ENCODE results near the gene SIGLEC8. TPM values are rescaled to one million over a fixed set of nuclear protein-coding genes. Genes with fewer than 3 reads are reported as not detected.
"Not testable (repeated sequence)": the region's sequence is repeated elsewhere in the genome, so short reads cannot be mapped to it uniquely, and the experiment has no call there.

Gene SIGLEC8
- total RNA-seq, 2 experiments from 2014 or later: not detected

- TF ChIP-seq EZH2phosphoT487 (IDR thresholded peaks at IDR 0.05; ENCODE audit: borderline replicate concordance, low read depth, low read length): no peak
- no peak for TF ChIP-seq CTCF (conservative IDR thresholded peaks at IDR 0.05; ENCODE audit: low read length)
- POLR2A ChIA-PET: interaction anchor here (1.0 kb wide), 1 partner anchor 189 kb away, joined by 3 read pairs; no protein-coding TSS in a partner anchor
- H3K36me3 ChIP-seq (ENCODE audit: insufficient read depth, low read length): no peaks in the 10 kb centered on the region
- no peak overlapping the region for H3K27ac ChIP-seq (ENCODE audit: low read depth, low read length, poor library complexity, severe bottlenecking)
- intact Hi-C loops (cut with micrococcal nuclease; ENCODE audit: unreplicated experiment): no loop called here
- H2AFZ ChIP-seq (ENCODE audit: low read length): no peak overlapping the region
- no peaks in the 10 kb centered on the region for H3K79me2 ChIP-seq (ENCODE audit: insufficient read depth, low read depth, low read length)
- H3K9me2 ChIP-seq (ENCODE audit: insufficient read depth, low read length): no peaks in the 10 kb centered on the region
- H3K4me1 ChIP-seq (ENCODE audit: insufficient read depth, low read length, poor library complexity, severe bottlenecking): no peaks in the 10 kb centered on the region
- no peaks in the 10 kb centered on the region for H4K20me1 ChIP-seq (ENCODE audit: insufficient read depth, low read length)
- CTCF ChIA-PET (ENCODE audit: unreplicated experiment): no interaction called here
- no peak overlapping the region for H3K4me3 ChIP-seq (ENCODE audit: low read depth, low read length, poor library complexity, severe bottlenecking)
- no peak for DNase-seq (ENCODE audit: low spot score)
- H3K4me2 ChIP-seq (ENCODE audit: low read length): no peak overlapping the region
- no TSS peak for BruUV-seq (replicated peaks)
- H3K9me3 ChIP-seq (ENCODE audit: low read length): no peaks in the 10 kb centered on the region
Observed at GRCh38 chr19:51468545-51468920, 10.3 kb upstream of the SIGLEC8 start.

GRCh38 chr19:51467864-51468544 lies 9.8 kb upstream of the SIGLEC8 start:
- no peaks in the 10 kb centered on the region for H4K20me1 ChIP-seq (ENCODE audit: insufficient read depth, low read length)
- H3K79me2 ChIP-seq (ENCODE audit: insufficient read depth, low read depth, low read length): no peaks in the 10 kb centered on the region
- H2AFZ ChIP-seq (ENCODE audit: low read length): no peak overlapping the region
- BruUV-seq (replicated peaks): no TSS peak
- no peak overlapping the region for H3K27ac ChIP-seq (ENCODE audit: low read depth, low read length, poor library complexity, severe bottlenecking)
- no peak for DNase-seq (ENCODE audit: low spot score)
- TF ChIP-seq CTCF (conservative IDR thresholded peaks at IDR 0.05; ENCODE audit: low read length): no peak
- no peak for TF ChIP-seq EZH2phosphoT487 (IDR thresholded peaks at IDR 0.05; ENCODE audit: borderline replicate concordance, low read depth, low read length)
- no peaks in the 10 kb centered on the region for H3K4me1 ChIP-seq (ENCODE audit: insufficient read depth, low read length, poor library complexity, severe bottlenecking)
- H3K9me3 ChIP-seq (ENCODE audit: low read length): no peaks in the 10 kb centered on the region
- intact Hi-C loops (cut with micrococcal nuclease; ENCODE audit: unreplicated experiment): no loop called here
- H3K4me3 ChIP-seq (ENCODE audit: low read depth, low read length, poor library complexity, severe bottlenecking): no peak overlapping the region
- H3K9me2 ChIP-seq (ENCODE audit: insufficient read depth, low read length): no peaks in the 10 kb centered on the region
- ChIA-PET POLR2A (interaction anchor here (1.0 kb wide), 1 partner anchor 189 kb away, joined by 3 read pairs; no protein-coding TSS in a partner anchor), CTCF (ENCODE audit: unreplicated experiment) (no interaction called here)
- H3K36me3 ChIP-seq (ENCODE audit: insufficient read depth, low read length): no peaks in the 10 kb centered on the region
- no peak overlapping the region for H3K4me2 ChIP-seq (ENCODE audit: low read length)

- ChIA-PET CTCF (ENCODE audit: unreplicated experiment) (no interaction called here), POLR2A (interaction anchor here (0.6 kb wide), 2 partner anchors 42 to 262 kb away, joined by 3 to 5 read pairs; no protein-coding TSS in a partner anchor)
- H3K9me3 ChIP-seq (ENCODE audit: low read length): no peaks in the 10 kb centered on the region
- no TSS peak for BruUV-seq (replicated peaks)
- no peak overlapping the region for H3K4me2 ChIP-seq (ENCODE audit: low read length)
- H2AFZ ChIP-seq (ENCODE audit: low read length): no peak overlapping the region
- H3K9me2 ChIP-seq (ENCODE audit: insufficient read depth, low read length): no peaks in the 10 kb centered on the region
- no peaks in the 10 kb centered on the region for H3K4me1 ChIP-seq (ENCODE audit: insufficient read depth, low read length, poor library complexity, severe bottlenecking)
- no peak for DNase-seq (ENCODE audit: low spot score)
- H4K20me1 ChIP-seq (ENCODE audit: insufficient read depth, low read length): no peaks in the 10 kb centered on the region
- no peaks in the 10 kb centered on the region for H3K36me3 ChIP-seq (ENCODE audit: insufficient read depth, low read length)
- no peaks in the 10 kb centered on the region for H3K79me2 ChIP-seq (ENCODE audit: insufficient read depth, low read depth, low read length)
- intact Hi-C loops (cut with micrococcal nuclease; ENCODE audit: unreplicated experiment): no loop called here
- H3K4me3 ChIP-seq (ENCODE audit: low read depth, low read length, poor library complexity, severe bottlenecking): no peak overlapping the region
- no peak for TF ChIP-seq CTCF (conservative IDR thresholded peaks at IDR 0.05; ENCODE audit: low read length)
- no peak for TF ChIP-seq EZH2phosphoT487 (IDR thresholded peaks at IDR 0.05; ENCODE audit: borderline replicate concordance, low read depth, low read length)
- H3K27ac ChIP-seq (ENCODE audit: low read depth, low read length, poor library complexity, severe bottlenecking): no peak overlapping the region
Observed at GRCh38 chr19:51466723-51467122, 8.5 kb upstream of the SIGLEC8 start.

GRCh38 chr19:51463976-51464581 lies 5.8 kb upstream of the SIGLEC8 start:
- H3K4me3 ChIP-seq (ENCODE audit: low read depth, low read length, poor library complexity, severe bottlenecking); DNase-seq (ENCODE audit: low spot score); H4K20me1 ChIP-seq (ENCODE audit: insufficient read depth, low read length); intact Hi-C loops (cut with micrococcal nuclease; ENCODE audit: unreplicated experiment); CTCF ChIA-PET (ENCODE audit: unreplicated experiment); H3K9me2 ChIP-seq (ENCODE audit: insufficient read depth, low read length); H3K36me3 ChIP-seq (ENCODE audit: insufficient read depth, low read length); H3K4me1 ChIP-seq (ENCODE audit: insufficient read depth, low read length, poor library complexity, severe bottlenecking); H3K4me2 ChIP-seq (ENCODE audit: low read length); BruUV-seq (replicated peaks); H3K27ac ChIP-seq (ENCODE audit: low read depth, low read length, poor library complexity, severe bottlenecking); POLR2A ChIA-PET; H3K79me2 ChIP-seq (ENCODE audit: insufficient read depth, low read depth, low read length); H2AFZ ChIP-seq (ENCODE audit: low read length); H3K9me3 ChIP-seq (ENCODE audit: low read length): not testable (repeated sequence)
